Liver (tissue), 9 donors: ENCODE results near the gene CHRNA7. TPM values are rescaled to one million over a fixed set of nuclear protein-coding genes. Genes with fewer than 3 reads are reported as not detected.

Experiments used
- DNase-seq: peaks from one replicate; pipeline ENCODE4 v3.0.0-alpha.2; 2017; ENCODE audit warnings: low spot score
- H3K27ac ChIP-seq, 2 donors: one replicate each; pipeline ENCODE4 v1.7.0; 2013; ENCODE audit warnings: inconsistent platforms in 2 of 2, low read length in 2 of 2, control low read depth in 1 of 2, low read depth in 1 of 2, mild to moderate bottlenecking in 1 of 2
- H3K27me3 ChIP-seq, 4 donors: one replicate each; pipeline versions ENCODE4 v1.6.1 to v1.7.0; 2013; ENCODE audit warnings: low read length in 3 of 4, inconsistent platforms in 1 of 4, mild to moderate bottlenecking in 1 of 4, moderate library complexity in 1 of 4; ENCODE audit not compliant: control insufficient read depth in 4 of 4, insufficient read depth in 4 of 4
- H3K36me3 ChIP-seq, 4 donors: one replicate each; pipeline versions ENCODE4 v1.6.1 to v1.7.0; 2013; ENCODE audit warnings: low read length in 3 of 4, mild to moderate bottlenecking in 3 of 4, low read depth in 1 of 4, moderate library complexity in 1 of 4; ENCODE audit not compliant: control insufficient read depth in 4 of 4, insufficient read depth in 3 of 4
- H3K4me1 ChIP-seq, 4 donors: one replicate each; pipeline versions ENCODE4 v1.6.1 to v1.7.0; 2013; ENCODE audit warnings: low read length in 3 of 4, mild to moderate bottlenecking in 3 of 4, moderate library complexity in 1 of 4; ENCODE audit not compliant: control insufficient read depth in 4 of 4, insufficient read depth in 4 of 4
- H3K4me3 ChIP-seq, 3 donors: one replicate each; pipeline versions ENCODE4 v1.6.1 to v1.7.0; 2013; ENCODE audit warnings: low read length in 3 of 3, control low read depth in 1 of 3, low read depth in 1 of 3, mild to moderate bottlenecking in 1 of 3
- H3K9ac ChIP-seq, 2 donors: one replicate each; pipeline ENCODE4 v1.7.0; 2013; ENCODE audit warnings: low read length in 2 of 2, mild to moderate bottlenecking in 2 of 2, moderate library complexity in 2 of 2, control low read depth in 1 of 2, low read depth in 1 of 2
- H3K9me3 ChIP-seq, 4 donors: one replicate each; pipeline versions ENCODE4 v1.6.1 to v1.7.0; 2013; ENCODE audit warnings: low read length in 3 of 4; ENCODE audit not compliant: control insufficient read depth in 4 of 4
- EGR1 ChIP-seq, 2 donors: IDR thresholded peaks; 2 replicates each; pipeline ENCODE4 v1.6.1; 2016 to 2018; ENCODE audit warnings: antibody characterized with exemption in 2 of 2, low read depth in 2 of 2
- FOXA1 ChIP-seq: IDR thresholded peaks from 2 replicates; pipeline ENCODE4 v1.6.1; 2016; ENCODE audit warnings: antibody characterized with exemption
- FOXA2 ChIP-seq: IDR thresholded peaks from 2 replicates; pipeline ENCODE4 v1.6.1; 2016; ENCODE audit warnings: antibody characterized with exemption
- HNF4A ChIP-seq, 2 donors: conservative IDR thresholded peaks; 2 replicates each; pipeline ENCODE4 v1.6.1; 2016; ENCODE audit warnings: antibody characterized with exemption in 2 of 2, mild to moderate bottlenecking in 2 of 2
- JUND ChIP-seq, 2 donors: IDR thresholded peaks; 2 replicates each; pipeline ENCODE4 v1.6.1; 2016; ENCODE audit warnings: antibody characterized with exemption in 2 of 2
- NR2F2 ChIP-seq: IDR thresholded peaks from 2 replicates; pipeline ENCODE4 v1.6.1; 2016; ENCODE audit warnings: antibody characterized with exemption
- RAD21 ChIP-seq, 2 donors: IDR thresholded peaks; 2 replicates each; pipeline ENCODE4 v1.6.1; 2016; ENCODE audit warnings: antibody characterized with exemption in 2 of 2, mild to moderate bottlenecking in 2 of 2
- RXRA ChIP-seq, 2 donors: IDR thresholded peaks; 2 replicates each; pipeline ENCODE4 v1.6.1; 2017 to 2018; ENCODE audit warnings: antibody characterized with exemption in 2 of 2, mild to moderate bottlenecking in 1 of 2
- YY1 ChIP-seq: IDR thresholded peaks from 2 replicates; pipeline ENCODE4 v1.6.1; 2016; ENCODE audit warnings: antibody characterized with exemption, mild to moderate bottlenecking
- ZBTB33 ChIP-seq: IDR thresholded peaks from 2 replicates; pipeline ENCODE4 v1.6.1; 2016; ENCODE audit warnings: antibody characterized with exemption
- WGBS: extraction: QIAGEN DNeasy Blood & Tissue Kit; methylation state at CpG from one replicate; pipeline ENCODE4 v1.1.7; 2013; 5-methylcytosine and 5-hydroxymethylcytosine counted together
- polyA plus RNA-seq, 2 donors: library from polyadenylated mRNA; stranded (reverse) in 1 of 2; unstranded in 1 of 2; fragments of 200-250 nt in 1 of 2; fragments of >200 nt in 1 of 2; fragmentation: Nextera tagmentation in 1 of 2; extraction: Ambion mirVana in 1 of 2; gene quantifications; one replicate each; pipeline versions ENCODE4 v1.2.1 to v1.2.3, GENCODE V29; 2013 to 2015
- total RNA-seq, 2 donors: library from RNA; depleted of rRNA; stranded (reverse); fragments of >200 nt; gene quantifications; one replicate each; pipeline ENCODE4 v1.2.3, GENCODE V29; 2014
- TF ChIP-seq, protein P1 (sequence below): IDR thresholded peaks from 2 replicates; pipeline ENCODE4 v1.6.1; 2016; ENCODE audit warnings: antibody characterized with exemption
- TF ChIP-seq, protein P2 (sequence below): IDR thresholded peaks from 2 replicates; pipeline ENCODE4 v1.6.1; 2016; ENCODE audit warnings: antibody characterized with exemption, mild to moderate bottlenecking
- donor health status: healthy.
- donor health status: healthy.
- donor health status: healthy.
- donor health status: healthy.
- donor health status: healthy.

The CHRNA7 gene
- total and polyA plus RNA-seq, 4 donors, result 0.06 to 0.21 (median 0.08) TPM; not detected in 1

DNA sequence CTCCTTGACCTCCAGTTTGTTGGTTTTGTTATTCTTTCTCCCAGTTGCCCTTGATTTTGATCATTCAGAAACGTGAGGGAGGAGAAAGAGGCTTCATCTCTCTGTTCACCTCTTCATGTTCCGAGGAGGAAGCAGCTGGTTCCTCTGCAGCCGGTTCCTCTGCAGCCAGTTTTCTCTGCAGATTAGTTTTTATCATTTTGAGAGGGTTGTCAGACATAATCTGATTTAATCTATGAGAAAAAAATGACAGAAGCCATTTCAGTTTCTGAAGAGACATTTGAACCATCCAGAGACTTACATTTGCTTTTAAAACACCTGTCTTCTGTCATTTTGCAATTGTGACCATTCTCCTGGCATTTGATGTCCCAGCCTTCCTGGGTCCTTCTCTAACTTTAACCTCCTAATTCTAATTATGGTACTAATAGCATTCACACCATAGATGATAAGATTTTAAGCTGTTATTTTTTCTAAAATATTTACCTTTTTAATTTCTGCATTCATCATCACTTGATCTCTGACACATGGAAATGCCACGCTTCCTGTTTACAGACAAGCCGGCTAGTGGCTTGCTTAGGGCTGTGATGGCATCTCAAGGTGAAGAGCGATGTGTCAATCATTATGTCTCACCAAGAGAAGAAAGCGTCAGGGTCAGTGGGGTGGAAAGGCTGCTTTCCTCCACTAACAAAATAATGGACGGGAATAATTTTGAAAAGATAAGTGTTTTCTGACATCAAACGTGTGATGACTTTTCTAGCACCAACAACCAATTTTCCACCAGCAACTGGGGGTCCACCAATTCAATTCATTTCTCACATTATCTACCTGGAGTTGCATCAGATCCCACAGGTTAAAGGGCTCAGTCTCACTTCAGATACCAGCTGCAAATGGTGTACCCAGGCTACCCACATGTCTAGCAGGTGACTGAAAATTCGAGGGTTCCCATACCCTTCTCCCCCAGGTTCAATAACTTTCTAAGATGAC, 76.4 kb downstream of the CHRNA7 start:
- H3K9ac ChIP-seq, result no peak overlapping the region
- no peak overlapping the region for H3K4me3 ChIP-seq
- 60% methylated on average over 10 of the region's 10 CpGs for WGBS
- no peak for DNase-seq
- no peaks in the 10 kb centered on the region for H3K9me3 ChIP-seq
- no peak overlapping the region for H3K27ac ChIP-seq
- no peaks in the 10 kb centered on the region for H3K36me3 ChIP-seq
- no peaks in the 10 kb centered on the region for H3K4me1 ChIP-seq
- H3K27me3 ChIP-seq, result peaks cover 0 to 3% (median 0%) of the 10 kb centered on the region in 4 donors
- TF ChIP-seq NR2F2, result no peak
- TF ChIP-seq JUND (IDR thresholded peaks at IDR 0.05), result no peak
- TF ChIP-seq YY1, result no peak
- no peak for TF ChIP-seq RXRA (IDR thresholded peaks at IDR 0.05)
- TF ChIP-seq FOXA1, result no peak
- TF ChIP-seq, protein P1, sequence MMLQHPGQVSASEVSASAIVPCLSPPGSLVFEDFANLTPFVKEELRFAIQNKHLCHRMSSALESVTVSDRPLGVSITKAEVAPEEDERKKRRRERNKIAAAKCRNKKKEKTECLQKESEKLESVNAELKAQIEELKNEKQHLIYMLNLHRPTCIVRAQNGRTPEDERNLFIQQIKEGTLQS, result no peak
- TF ChIP-seq HNF4A (conservative IDR thresholded peaks at IDR 0.05), result no peak

DNA sequence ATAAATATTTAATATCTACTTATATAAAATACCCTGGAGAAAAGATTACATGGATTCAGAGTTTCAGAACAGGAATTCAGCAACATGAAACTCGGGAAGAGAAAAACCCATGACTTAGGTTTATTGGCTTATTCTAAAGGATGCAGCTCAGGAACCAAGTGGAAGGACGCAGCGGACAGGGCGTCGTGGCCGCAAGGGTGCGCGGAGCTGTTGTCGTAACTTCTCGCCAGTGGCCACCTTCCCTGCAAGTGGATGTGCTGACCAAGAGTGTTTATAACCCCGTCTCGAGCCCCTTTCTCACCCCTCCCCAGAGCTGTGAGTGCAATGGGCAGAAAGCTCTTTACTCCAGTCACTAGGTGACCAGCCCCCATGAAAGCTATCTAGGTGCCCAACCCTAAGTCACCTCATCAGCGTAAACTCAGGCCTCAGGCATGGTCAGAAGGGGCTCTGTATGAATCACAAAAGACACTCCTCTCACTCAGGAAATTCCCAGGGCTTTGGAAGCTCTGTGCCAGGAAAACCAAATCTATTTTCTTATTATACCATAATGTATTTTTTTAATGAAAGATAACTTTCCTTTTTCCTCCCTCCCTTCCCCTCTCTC, 77.3 kb downstream of the CHRNA7 start:
- DNase-seq, result no peak
- Histone ChIP-seq H3K27me3 (peaks cover 0 to 3% (median 0%) of the 10 kb centered on the region in 4 donors), H3K9ac (no peak overlapping the region), H3K4me1 (no peaks in the 10 kb centered on the region), H3K27ac (no peak overlapping the region), H3K36me3 (no peaks in the 10 kb centered on the region), H3K9me3 (no peaks in the 10 kb centered on the region), H3K4me3 (no peak overlapping the region)
- no peak for TF ChIP-seq RXRA (IDR thresholded peaks at IDR 0.05)
- no peak for TF ChIP-seq NR2F2
- TF ChIP-seq EGR1 (IDR thresholded peaks at IDR 0.05; ENCODE audit: low read depth in 2 of 2), result no peak
- TF ChIP-seq YY1, result no peak
- no peak for TF ChIP-seq RAD21 (IDR thresholded peaks at IDR 0.05)
- no peak for TF ChIP-seq FOXA2
- TF ChIP-seq ZBTB33, result no peak
- TF ChIP-seq, protein P2, sequence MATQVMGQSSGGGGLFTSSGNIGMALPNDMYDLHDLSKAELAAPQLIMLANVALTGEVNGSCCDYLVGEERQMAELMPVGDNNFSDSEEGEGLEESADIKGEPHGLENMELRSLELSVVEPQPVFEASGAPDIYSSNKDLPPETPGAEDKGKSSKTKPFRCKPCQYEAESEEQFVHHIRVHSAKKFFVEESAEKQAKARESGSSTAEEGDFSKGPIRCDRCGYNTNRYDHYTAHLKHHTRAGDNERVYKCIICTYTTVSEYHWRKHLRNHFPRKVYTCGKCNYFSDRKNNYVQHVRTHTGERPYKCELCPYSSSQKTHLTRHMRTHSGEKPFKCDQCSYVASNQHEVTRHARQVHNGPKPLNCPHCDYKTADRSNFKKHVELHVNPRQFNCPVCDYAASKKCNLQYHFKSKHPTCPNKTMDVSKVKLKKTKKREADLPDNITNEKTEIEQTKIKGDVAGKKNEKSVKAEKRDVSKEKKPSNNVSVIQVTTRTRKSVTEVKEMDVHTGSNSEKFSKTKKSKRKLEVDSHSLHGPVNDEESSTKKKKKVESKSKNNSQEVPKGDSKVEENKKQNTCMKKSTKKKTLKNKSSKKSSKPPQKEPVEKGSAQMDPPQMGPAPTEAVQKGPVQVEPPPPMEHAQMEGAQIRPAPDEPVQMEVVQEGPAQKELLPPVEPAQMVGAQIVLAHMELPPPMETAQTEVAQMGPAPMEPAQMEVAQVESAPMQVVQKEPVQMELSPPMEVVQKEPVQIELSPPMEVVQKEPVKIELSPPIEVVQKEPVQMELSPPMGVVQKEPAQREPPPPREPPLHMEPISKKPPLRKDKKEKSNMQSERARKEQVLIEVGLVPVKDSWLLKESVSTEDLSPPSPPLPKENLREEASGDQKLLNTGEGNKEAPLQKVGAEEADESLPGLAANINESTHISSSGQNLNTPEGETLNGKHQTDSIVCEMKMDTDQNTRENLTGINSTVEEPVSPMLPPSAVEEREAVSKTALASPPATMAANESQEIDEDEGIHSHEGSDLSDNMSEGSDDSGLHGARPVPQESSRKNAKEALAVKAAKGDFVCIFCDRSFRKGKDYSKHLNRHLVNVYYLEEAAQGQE, result no peak
- whole genome bisulfite sequencing, result 87% methylated on average over 13 of the region's 13 CpGs
